DND-41 (cell line): ENCODE measurements around the gene TBC1D23.

Experiments used
- CTCF ChIP-seq: IDR thresholded peaks from 2 replicates; pipeline ENCODE4 v1.5.1; 2012; ENCODE audit warnings: borderline replicate concordance, low read length, moderate library complexity, mild to moderate bottlenecking; ENCODE audit not compliant: poor library complexity, severe bottlenecking; ENCODE audit errors: extremely low read depth
- EZH2 ChIP-seq: IDR thresholded peaks from 3 replicates; pipeline ENCODE4 v1.6.1; 2012; ENCODE audit warnings: borderline replicate concordance, low read depth, mild to moderate bottlenecking, moderate library complexity, low read length, inconsistent platforms; ENCODE audit not compliant: severe bottlenecking

DNA sequence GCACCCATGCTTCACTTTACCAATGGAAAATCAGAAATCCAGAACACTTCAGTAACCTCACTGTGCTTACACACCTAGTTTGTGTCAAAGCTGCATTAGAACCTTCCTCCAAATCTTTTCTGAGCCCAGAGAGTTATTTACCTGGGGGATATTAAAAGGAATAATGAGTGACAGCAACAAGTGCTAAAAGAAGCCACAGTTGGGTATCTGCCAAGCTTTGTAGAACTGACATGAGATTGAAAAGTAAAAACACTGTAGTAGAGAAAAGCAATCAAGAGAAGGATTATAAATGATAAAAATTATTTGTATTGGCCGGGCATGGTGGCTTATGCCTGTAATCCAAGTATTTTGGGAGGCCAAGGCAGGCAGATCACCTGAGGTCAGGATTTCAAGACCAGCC, 8.8 kb upstream of the TBC1D23 start:
- no peak for TF ChIP-seq CTCF
- no peak for TF ChIP-seq EZH2
